HUDEP-2 (cell line): ENCODE measurements around the gene SLC35A1.
"Not testable (repeated sequence)": the region's sequence is repeated elsewhere in the genome, so short reads cannot be mapped to it uniquely, and the experiment has no call there.

ENCODE experiments used
- DNase-seq, 76 experiments: peaks; one replicate each; lab custom pipeline; 2025; ENCODE audit not compliant: unreplicated experiment in 76 of 76; lab: John Stamatoyannopoulos, UW

SLC35A1 gene

GRCh38 chr6:87472525-87473418, at the start of gene SLC35A1:
Gene SLC35A1, plus strand, starts transcription at chr6:87472974. Its CDS starts 30 bp downstream, at chr6:87473004.
- DNase-seq: peak in 75 of 76 experiments; percentile 19 to 96 (median 79)

DNA sequence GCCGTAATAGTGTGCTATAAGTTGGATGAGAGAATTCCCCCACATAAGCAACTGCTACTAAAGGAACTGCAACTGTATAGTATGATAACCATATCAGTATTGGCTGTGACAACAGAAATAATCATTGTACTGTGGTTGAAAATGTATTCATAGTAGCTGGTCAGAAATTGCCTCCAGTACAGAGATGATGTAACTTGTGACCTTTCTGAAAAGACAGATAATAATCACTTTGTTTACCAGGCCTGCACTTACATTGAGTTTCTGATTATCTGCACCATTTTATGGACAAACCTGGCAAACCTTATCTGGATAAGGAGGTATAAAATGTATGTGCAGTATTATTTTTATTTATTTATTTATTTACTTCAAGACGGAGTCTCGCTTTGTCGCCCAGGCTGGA, 46.0 kb upstream of the SLC35A1 start:
- DNase-seq: no peak

- no peak for DNase-seq
Measured at GRCh38 chr6:87430499-87430898, 42.3 kb upstream of the SLC35A1 start.

- DNase-seq: no peak
Measured at GRCh38 chr6:87431263-87431662, 41.5 kb upstream of the SLC35A1 start.

- peak in 62 of 76 experiments; percentile 3 to 77 (median 37) for DNase-seq
Measured at GRCh38 chr6:87436435-87436834, 36.3 kb upstream of the SLC35A1 start.

DNA sequence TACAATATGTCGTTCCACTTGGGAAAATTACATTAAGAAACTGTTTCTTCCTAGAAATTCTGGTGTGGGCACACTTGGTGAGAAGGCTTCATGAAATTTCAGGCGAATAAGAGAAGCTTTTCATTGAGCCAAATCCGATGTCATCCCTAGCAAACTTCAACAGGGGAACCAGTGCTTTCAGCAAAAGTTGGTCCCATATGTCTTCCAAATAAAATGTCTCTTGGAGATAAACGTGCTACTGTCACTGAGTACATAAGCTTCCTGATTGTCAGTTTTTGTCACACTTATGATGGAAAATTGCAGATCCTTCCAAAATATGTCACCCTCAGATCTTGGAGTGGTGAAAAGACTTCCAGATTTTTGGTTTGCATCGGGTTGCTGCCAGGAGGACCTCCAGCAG, 31.1 kb upstream of the SLC35A1 start:
- no peak for DNase-seq

DNA sequence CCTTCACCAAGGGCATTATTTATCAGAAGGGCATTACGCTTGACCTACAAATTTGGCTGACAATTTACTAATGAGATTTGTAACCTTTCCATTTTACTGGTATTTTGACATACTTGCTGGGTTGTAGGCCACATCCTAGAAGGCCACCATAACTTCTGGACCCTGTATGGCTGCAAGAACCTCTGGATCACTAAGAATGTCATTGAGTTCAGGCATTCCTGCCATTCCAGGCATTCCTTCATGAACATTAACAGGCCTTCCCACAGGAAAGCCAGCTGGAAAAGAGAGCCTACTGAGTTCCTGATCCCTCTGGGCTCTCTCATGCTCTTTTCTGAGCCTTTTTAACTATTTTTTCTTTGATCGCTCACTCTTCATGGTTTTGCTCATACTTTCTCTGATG, 28.4 kb upstream of the SLC35A1 start:
- no peak for DNase-seq

GRCh38 chr6:87465051-87465450, 7.7 kb upstream of the SLC35A1 start:
- DNase-seq: no peak

- peak in 28 of 76 experiments; percentile 8 to 78 (median 42) for DNase-seq
Measured at GRCh38 chr6:87473419-87473903, 687 bp downstream of the SLC35A1 start.

GRCh38 chr6:87481931-87482330, 9.2 kb downstream of the SLC35A1 start:
- DNase-seq: no peak

DNA sequence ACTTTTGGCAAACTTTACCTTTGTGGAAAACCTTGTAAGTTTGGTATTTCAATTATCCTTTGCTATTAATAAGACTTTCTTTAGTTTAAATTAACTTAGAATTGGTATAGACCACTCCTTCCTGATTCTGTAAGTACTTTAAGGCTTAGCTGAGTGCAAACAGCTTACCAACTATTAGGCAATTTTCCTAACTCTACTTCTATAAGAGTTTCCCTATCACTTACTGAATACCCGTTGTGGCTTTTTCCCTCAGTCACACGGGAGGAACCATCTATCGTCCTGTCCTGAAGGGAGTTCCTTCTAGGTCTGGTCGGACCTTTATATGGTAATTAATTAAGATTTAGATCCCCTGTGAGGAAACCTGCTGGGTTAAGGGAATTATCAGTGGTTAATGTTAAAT, 9.6 kb downstream of the SLC35A1 start:
- DNase-seq: no peak

GRCh38 chr6:87483929-87484328, 11.2 kb downstream of the SLC35A1 start:
- peak in 3 of 76 experiments; percentile 2 to 7 (median 4) for DNase-seq

- no peak for DNase-seq
Measured at GRCh38 chr6:87484491-87484890, 11.7 kb downstream of the SLC35A1 start.

DNA sequence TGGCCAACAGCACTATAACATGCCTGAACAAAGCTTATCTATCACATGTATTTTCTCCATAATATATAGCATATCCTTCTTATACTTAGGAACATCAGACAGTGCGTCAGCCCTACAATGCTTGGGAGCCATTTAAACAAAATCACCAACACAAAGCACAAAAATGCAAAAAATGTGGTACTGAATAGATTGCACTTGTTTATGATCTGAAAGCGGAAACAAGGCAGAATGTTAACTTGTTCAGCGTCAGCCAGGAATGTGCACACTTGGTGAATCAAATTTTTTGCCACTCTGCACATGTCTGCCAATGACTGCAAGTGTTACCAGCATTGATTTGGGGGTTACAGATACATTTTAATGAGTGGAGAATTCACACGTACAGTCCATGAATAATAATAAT, 14.8 kb downstream of the SLC35A1 start:
- no peak for DNase-seq

DNA sequence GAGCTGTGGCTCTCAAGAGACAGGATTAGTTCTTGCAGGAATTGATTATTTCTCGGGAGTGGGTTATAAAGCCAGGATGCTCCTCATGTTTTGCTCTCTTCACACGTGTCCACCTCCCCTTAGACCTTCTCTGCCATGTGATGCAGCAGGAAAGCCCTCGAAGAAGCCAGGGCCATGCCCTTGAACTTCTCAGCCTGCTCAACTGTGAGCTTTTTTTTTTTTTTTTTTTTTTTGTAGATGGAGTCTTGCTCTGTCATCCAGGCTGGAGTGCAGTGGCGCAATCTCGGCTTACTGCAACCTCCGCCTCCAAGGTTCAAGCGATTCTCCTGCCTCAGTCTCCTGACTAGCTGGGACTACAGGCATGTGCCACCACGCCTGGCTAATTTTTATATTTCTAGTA, 16.6 kb downstream of the SLC35A1 start:
- DNase-seq: not testable (repeated sequence)

GRCh38 chr6:87494761-87495422, 22.1 kb downstream of the SLC35A1 start:
- no peak for DNase-seq

- DNase-seq: no peak
Measured at GRCh38 chr6:87498048-87498447, 25.3 kb downstream of the SLC35A1 start.

DNA sequence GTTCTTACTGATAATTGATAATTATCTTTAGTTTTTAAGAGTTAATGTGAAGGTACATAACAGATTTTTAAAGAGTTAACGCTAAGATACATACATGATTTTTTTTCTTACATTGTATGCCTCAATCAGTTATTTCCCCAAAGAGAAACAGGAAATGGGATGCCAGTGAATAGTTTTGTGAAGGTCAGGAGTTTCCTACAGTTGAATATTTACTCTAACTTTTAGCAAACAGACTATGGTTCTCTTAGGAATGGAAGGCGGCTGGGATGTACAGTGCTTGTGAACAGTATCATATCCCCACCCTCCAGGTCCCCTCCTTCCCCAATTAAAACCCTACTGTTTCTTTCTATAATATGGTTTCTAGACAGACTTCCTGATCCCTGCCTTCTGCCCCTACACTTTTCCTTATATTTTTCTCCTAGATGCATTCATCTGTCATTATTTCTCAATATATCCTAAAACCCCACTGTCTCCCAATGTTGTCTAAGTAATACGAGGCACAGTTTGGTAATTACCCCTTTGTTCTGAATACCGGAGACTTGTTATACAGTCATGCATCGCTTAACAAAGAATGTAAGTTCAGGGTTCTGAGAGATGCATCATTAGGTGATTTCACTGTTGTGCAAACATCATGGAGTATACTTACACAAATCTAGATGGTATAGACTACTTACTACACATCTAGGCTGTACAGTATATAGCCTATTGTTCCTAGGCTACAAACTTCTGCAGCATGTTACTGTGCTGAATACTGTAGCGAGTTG, 29.2 kb downstream of the SLC35A1 start:
- DNase-seq: no peak

GRCh38 chr6:87504441-87504840, 31.7 kb downstream of the SLC35A1 start:
- DNase-seq: no peak

- DNase-seq: no peak
Measured at GRCh38 chr6:87514831-87515230, 42.1 kb downstream of the SLC35A1 start.

GRCh38 chr6:87518453-87518852, 45.7 kb downstream of the SLC35A1 start:
- no peak for DNase-seq
